Smooth muscle cell (in vitro differentiated cells): ENCODE data around the gene UBA7. TPM values are rescaled to one million over a fixed set of nuclear protein-coding genes. Genes with fewer than 3 reads are reported as not detected.
A peak's percentile ranks its signal among the peaks of the same experiment; 100 is the strongest.

ENCODE experiments used
- DNase-seq: peaks from one replicate; lab custom pipeline; 2025; ENCODE audit not compliant: unreplicated experiment; lab: John Stamatoyannopoulos, UW
- H2AFZ ChIP-seq: fragments of 200-600 bp; sonication (generic); 2 replicates; pipeline ENCODE4 v1.6.0; 2016; ENCODE audit warnings: antibody characterized with exemption, low read depth, mild to moderate bottlenecking
- H3F3A ChIP-seq: fragments of 200-600 bp; sonication (generic); 2 replicates; pipeline ENCODE4 v1.6.0; 2017; ENCODE audit warnings: antibody characterized with exemption, low read depth
- H3K27ac ChIP-seq: fragments of 200-600 bp; sonication (generic); 2 replicates; pipeline ENCODE4 v1.5.1; 2016; ENCODE audit warnings: low read depth, mild to moderate bottlenecking
- H3K27me3 ChIP-seq: fragments of 200-600 bp; sonication (generic); 2 replicates; pipeline ENCODE4 v1.6.1; 2016; ENCODE audit warnings: low read depth, mild to moderate bottlenecking
- H3K36me3 ChIP-seq: fragments of 200-600 bp; sonication (generic); 2 replicates; pipeline ENCODE4 v1.5.1; 2016; ENCODE audit warnings: low read depth
- H3K4me1 ChIP-seq: fragments of 200-600 bp; sonication (generic); 2 replicates; pipeline ENCODE4 v1.5.1; 2016; ENCODE audit warnings: low read depth
- H3K4me2 ChIP-seq: fragments of 200-600 bp; sonication (generic); 2 replicates; pipeline ENCODE4 v1.6.0; 2016; ENCODE audit warnings: mild to moderate bottlenecking
- H3K4me3 ChIP-seq: fragments of 200-600 bp; sonication (generic); 2 replicates; pipeline ENCODE4 v1.5.1; 2016; ENCODE audit warnings: mild to moderate bottlenecking
- H3K79me2 ChIP-seq: fragments of 200-600 bp; sonication (generic); 2 replicates; pipeline ENCODE4 v1.6.0; 2016; ENCODE audit warnings: low read depth, mild to moderate bottlenecking
- H3K9ac ChIP-seq: fragments of 200-600 bp; sonication (generic); 2 replicates; pipeline ENCODE4 v1.6.0; 2016; ENCODE audit warnings: low read depth
- H3K9me3 ChIP-seq: fragments of 200-600 bp; sonication (generic); replicated peaks from 2 replicates; pipeline ENCODE4 v1.5.1; 2016; ENCODE audit warnings: low read depth
- H4K20me1 ChIP-seq: fragments of 200-600 bp; sonication (generic); 2 replicates; pipeline ENCODE4 v1.6.0; 2016; ENCODE audit warnings: low read depth
- WGBS: methylation state at CpG from one replicate; pipeline ENCODE4 v1.1.7; 2016; ENCODE audit warnings: low lambda C conversion rate; 5-methylcytosine and 5-hydroxymethylcytosine counted together
- polyA plus RNA-seq: library from polyadenylated mRNA; unstranded; fragments of >200 nt; fragmentation: Nextera tagmentation; extraction: Ambion mirVana; gene quantifications from 2 replicates; pipeline ENCODE4 v1.2.1, GENCODE V29; 2016
- total RNA-seq: library from RNA; depleted of rRNA; stranded (reverse); fragments of >200 nt; gene quantifications from 2 replicates; pipeline ENCODE4 v1.2.3, GENCODE V29; 2014
- TF ChIP-seq, protein P1 (sequence below): fragments of 200-600 bp; sonication (generic); IDR thresholded peaks from 2 replicates; pipeline ENCODE4 v1.5.1; 2017; ENCODE audit warnings: borderline replicate concordance, mild to moderate bottlenecking, antibody characterized with exemption; ENCODE audit not compliant: insufficient read depth, poor library complexity, severe bottlenecking

UBA7 gene, protein sequence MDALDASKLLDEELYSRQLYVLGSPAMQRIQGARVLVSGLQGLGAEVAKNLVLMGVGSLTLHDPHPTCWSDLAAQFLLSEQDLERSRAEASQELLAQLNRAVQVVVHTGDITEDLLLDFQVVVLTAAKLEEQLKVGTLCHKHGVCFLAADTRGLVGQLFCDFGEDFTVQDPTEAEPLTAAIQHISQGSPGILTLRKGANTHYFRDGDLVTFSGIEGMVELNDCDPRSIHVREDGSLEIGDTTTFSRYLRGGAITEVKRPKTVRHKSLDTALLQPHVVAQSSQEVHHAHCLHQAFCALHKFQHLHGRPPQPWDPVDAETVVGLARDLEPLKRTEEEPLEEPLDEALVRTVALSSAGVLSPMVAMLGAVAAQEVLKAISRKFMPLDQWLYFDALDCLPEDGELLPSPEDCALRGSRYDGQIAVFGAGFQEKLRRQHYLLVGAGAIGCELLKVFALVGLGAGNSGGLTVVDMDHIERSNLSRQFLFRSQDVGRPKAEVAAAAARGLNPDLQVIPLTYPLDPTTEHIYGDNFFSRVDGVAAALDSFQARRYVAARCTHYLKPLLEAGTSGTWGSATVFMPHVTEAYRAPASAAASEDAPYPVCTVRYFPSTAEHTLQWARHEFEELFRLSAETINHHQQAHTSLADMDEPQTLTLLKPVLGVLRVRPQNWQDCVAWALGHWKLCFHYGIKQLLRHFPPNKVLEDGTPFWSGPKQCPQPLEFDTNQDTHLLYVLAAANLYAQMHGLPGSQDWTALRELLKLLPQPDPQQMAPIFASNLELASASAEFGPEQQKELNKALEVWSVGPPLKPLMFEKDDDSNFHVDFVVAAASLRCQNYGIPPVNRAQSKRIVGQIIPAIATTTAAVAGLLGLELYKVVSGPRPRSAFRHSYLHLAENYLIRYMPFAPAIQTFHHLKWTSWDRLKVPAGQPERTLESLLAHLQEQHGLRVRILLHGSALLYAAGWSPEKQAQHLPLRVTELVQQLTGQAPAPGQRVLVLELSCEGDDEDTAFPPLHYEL
- 0.94 and 6.9 TPM in 2 replicates for total RNA-seq
- polyA plus RNA-seq: 6.6 and 10.3 TPM in 2 replicates

DNA sequence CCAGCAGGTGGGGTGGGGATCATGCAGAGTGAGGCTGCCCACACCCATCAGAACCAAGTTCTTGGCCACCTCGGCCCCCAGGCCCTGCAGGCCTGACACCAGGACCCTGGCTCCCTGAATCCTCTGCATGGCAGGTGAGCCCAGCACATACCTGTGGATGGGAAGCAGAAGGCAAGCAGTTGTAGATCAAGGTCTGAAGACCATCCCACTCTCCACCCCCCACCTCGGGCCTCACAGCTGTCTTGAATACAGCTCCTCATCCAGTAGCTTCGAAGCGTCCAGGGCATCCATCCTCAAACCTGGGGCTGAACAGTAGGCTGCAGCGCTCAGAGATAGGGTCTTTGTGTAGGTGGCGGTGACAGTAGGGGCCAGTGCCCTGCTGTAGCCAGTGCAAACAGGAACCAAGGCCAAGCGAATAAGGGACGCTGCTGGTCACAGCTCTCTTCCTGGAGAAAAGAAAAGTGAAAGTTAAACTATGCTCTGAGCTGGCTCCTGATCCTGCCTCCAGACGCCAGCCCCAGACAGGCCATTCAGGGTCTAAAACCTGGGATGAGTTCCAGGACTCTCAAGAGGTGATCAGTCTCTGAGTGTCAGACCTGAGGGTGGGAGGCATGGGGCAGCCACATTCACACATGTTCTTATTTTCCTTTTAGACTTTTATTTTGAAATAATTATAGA, at the start of gene UBA7:
TSS of gene UBA7 (minus strand) at position 457 of the 678 bp plus-strand sequence. CDS start at position 291, 166 bp downstream.
- no peak for DNase-seq
- TF ChIP-seq, protein P1, sequence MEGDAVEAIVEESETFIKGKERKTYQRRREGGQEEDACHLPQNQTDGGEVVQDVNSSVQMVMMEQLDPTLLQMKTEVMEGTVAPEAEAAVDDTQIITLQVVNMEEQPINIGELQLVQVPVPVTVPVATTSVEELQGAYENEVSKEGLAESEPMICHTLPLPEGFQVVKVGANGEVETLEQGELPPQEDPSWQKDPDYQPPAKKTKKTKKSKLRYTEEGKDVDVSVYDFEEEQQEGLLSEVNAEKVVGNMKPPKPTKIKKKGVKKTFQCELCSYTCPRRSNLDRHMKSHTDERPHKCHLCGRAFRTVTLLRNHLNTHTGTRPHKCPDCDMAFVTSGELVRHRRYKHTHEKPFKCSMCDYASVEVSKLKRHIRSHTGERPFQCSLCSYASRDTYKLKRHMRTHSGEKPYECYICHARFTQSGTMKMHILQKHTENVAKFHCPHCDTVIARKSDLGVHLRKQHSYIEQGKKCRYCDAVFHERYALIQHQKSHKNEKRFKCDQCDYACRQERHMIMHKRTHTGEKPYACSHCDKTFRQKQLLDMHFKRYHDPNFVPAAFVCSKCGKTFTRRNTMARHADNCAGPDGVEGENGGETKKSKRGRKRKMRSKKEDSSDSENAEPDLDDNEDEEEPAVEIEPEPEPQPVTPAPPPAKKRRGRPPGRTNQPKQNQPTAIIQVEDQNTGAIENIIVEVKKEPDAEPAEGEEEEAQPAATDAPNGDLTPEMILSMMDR: no peak
- H2AFZ ChIP-seq: peak within 1 kb of the TSS; percentile 83
- no peaks in the 10 kb centered on the region for H3F3A ChIP-seq
- H3K9me3 ChIP-seq: no peaks in the 10 kb centered on the region
- no peak within 1 kb of the TSS for H3K27ac ChIP-seq
- WGBS: 80% methylated on average over 9 of the region's 9 CpGs
- no peaks in the 10 kb centered on the region for H3K27me3 ChIP-seq
- no peak within 1 kb of the TSS for H3K9ac ChIP-seq
- no peaks in the 10 kb centered on the region for H3K4me1 ChIP-seq
- H3K4me2 ChIP-seq: peak within 1 kb of the TSS; percentile 65
- H4K20me1 ChIP-seq: no peaks in the 10 kb centered on the region
- H3K36me3 ChIP-seq: no peaks in the 10 kb centered on the region
- no peaks in the 10 kb centered on the region for H3K79me2 ChIP-seq
- H3K4me3 ChIP-seq: peak within 1 kb of the TSS; percentile 27

DNA sequence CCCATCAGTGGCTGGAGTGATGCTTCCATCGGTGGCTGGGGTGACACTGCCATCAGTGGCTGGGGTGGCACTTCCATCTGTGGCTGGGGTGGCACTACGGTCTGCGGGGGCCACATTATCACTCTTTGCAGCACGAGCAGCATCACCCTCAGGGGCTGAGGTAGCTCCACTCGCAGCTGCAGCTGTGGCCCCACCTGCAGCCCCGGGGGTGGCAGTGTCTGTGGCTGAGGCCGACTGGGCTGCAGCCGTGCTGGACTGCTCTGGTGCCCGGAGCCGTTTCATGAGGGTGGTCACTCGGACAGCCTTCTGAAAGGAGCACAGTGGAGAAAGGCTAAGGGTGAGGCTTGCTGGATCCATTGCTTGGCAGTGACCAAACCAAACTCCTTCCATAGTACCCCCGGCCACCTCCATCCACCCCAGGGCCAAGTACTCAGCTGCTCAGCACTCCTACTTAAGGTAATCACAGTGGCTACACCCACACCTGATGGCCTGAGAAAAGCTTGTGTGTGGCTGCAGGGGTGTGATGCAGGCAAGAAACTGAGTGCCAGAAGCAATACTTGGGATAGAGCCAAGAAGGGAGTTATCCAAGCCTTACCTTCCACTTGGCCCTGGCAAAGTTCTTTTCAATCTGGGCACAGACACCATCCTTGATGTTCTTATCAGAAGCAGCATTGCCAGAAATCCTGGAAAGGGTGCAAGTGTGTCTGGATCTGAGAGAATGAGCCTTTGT, 46.0 kb upstream of the UBA7 start:
- Histone ChIP-seq H2AFZ (no peak overlapping the region), H3F3A (no peaks in the 10 kb centered on the region), H3K4me1 (peaks cover 7% of the 10 kb centered on the region), H4K20me1 (no peaks in the 10 kb centered on the region), H3K79me2 (no peaks in the 10 kb centered on the region), H3K27ac (no peak overlapping the region), H3K9ac (no peak overlapping the region), H3K4me3 (no peak overlapping the region), H3K9me3 (no peaks in the 10 kb centered on the region), H3K36me3 (no peaks in the 10 kb centered on the region), H3K27me3 (peaks cover 8% of the 10 kb centered on the region), H3K4me2 (no peak overlapping the region)
- WGBS: 82% methylated on average over 12 of the region's 12 CpGs
- no peak for DNase-seq
- TF ChIP-seq, protein P1: no peak

DNA sequence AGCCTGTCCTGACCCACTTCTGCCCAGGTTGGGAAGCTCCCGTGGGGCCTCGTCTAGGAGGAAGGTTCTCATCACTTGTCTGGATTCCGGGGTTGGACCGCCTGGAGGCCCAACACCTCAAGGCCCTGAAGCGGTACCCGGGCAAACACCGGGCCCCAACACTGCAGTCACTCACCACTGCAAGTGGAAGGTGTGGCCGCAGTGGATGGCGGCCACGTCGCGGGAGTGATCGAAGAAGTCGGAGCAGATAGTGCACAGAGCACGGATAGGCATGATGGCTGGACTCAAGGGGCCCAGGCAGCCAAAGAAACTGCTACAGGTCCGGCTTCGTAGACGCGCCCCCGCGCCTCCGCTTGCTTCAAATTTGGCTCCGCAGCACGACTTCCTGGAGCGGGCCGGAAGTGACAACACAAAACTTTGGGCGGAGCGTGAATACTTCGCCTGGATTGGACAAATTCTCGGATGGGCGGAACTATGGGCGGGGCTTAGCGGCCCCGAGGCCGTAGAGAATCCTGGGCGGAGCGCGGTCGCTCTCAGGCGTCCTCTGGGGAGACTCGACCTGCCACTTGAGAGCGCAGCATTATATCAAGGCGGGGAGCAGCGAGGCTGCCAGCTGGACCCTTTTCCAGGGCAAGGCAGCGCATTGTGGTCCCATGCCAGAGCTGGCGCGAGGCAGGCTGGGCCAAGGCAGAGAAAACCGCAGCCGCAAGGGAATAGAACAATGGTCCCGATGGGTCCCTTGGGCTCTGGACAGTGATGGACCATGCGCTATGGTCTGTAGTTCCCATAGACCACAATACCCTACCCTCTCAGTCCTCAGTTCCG, 42.6 kb upstream of the UBA7 start, which contains the start of gene TRAIP:
TSS of gene TRAIP (minus strand) at position 384 of the 825 bp plus-strand sequence. CDS start at position 273, 111 bp downstream.
- H3K9ac ChIP-seq: peak within 1 kb of the TSS; percentile 62
- no peaks in the 10 kb centered on the region for H3K79me2 ChIP-seq
- peak; percentile 75 for DNase-seq
- no peak within 1 kb of the TSS for H3K27ac ChIP-seq
- no peaks in the 10 kb centered on the region for H3K9me3 ChIP-seq
- peak within 1 kb of the TSS; percentile 74 for H3K4me3 ChIP-seq
- WGBS: 7% methylated on average over 52 of the region's 52 CpGs
- no peaks in the 10 kb centered on the region for H3F3A ChIP-seq
- no peaks in the 10 kb centered on the region for H3K27me3 ChIP-seq
- no peaks in the 10 kb centered on the region for H3K36me3 ChIP-seq
- H3K4me2 ChIP-seq: peak within 1 kb of the TSS; percentile 97
- TF ChIP-seq, protein P1: no peak
- peak within 1 kb of the TSS; percentile 97 for H2AFZ ChIP-seq
- H3K4me1 ChIP-seq: peaks cover 7% of the 10 kb centered on the region
- no peaks in the 10 kb centered on the region for H4K20me1 ChIP-seq
